GM12872 (cell line): ENCODE measurements around the gene GBX1.

Experiments
- TF ChIP-seq, protein P1 (sequence below): IDR thresholded peaks from 3 replicates; pipeline ENCODE4 v1.5.1; 2011; ENCODE audit warnings: low read depth, mild to moderate bottlenecking, low read length, moderate library complexity; ENCODE audit not compliant: insufficient read depth

GBX1 gene

DNA sequence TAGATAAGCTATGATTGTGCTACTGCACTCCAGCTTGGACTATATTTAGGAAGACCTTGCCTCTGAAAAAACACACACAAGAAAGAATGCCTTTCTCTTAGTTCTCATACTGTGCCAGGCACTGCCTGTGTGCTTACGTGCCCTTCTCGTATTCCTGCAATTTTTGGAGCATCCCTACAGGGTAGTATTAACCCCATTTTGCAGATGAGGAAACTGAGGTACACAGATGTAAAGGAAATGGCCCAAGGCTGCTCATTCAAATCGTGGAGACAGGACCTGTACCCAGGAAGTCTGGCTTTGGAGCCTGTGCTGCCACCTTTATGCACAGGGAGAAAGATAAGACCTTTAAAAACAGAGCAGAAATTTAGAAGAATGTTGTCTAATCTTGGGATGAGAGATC lies 64.5 kb downstream of the GBX1 start:
- TF ChIP-seq, protein P1, sequence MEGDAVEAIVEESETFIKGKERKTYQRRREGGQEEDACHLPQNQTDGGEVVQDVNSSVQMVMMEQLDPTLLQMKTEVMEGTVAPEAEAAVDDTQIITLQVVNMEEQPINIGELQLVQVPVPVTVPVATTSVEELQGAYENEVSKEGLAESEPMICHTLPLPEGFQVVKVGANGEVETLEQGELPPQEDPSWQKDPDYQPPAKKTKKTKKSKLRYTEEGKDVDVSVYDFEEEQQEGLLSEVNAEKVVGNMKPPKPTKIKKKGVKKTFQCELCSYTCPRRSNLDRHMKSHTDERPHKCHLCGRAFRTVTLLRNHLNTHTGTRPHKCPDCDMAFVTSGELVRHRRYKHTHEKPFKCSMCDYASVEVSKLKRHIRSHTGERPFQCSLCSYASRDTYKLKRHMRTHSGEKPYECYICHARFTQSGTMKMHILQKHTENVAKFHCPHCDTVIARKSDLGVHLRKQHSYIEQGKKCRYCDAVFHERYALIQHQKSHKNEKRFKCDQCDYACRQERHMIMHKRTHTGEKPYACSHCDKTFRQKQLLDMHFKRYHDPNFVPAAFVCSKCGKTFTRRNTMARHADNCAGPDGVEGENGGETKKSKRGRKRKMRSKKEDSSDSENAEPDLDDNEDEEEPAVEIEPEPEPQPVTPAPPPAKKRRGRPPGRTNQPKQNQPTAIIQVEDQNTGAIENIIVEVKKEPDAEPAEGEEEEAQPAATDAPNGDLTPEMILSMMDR: no peak

DNA sequence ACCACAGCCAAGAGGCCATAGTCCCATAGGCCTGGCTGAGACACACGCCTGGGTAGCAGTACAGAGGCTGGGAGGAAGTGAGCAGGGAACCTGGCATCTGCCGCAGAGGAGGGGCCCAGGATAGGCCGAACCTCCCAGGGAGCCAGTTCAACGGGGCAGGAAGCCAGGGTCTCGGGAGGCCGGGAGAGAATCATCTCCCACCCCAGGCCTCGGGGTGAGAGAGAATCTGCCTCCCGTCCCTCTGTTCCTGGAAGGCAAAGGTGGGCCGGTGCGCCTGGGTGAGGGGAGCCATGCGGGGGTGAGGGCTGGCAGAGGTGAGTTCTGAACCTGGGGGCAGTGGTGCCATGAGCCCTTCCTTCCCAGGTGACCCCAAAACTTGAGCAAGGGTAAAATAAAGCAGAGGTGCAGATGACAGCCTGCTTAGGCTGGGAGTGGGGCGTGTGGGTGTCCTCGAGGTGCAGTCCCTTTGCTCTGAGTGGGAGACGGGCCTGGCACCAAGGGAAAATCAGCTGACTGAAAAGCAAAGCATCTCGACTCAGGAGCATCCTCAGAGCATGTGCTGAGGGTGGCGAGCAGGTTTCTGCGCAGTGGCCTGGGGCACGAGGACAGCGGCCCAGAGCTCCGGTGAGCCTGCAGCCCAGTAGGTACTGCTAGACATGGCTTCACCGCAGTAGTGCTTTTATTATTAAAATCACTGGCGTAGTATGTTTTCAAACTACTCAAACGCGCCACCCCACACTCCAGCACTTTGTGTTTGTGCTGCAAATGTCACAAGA lies 65.7 kb downstream of the GBX1 start:
- TF ChIP-seq, protein P1: no peak

DNA sequence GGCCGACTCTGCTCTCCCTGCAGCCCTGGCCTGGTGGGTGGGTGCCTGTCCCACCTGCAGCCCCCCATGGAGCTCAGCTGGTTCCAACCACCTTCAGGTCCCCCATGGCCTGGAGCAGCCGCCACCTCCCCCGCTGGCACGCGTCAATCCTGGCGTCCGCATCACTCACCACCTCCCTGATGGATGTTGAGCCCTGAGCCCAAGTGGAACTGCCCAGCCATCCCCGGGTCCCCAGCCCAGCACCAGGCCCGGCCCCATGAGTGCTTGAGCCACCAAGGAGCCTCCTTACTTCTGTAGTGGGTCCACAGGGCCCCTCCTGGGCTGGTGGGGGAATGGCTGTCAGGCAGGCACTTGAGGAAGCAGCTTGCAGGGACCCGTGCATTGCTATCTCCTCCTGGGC lies 66.6 kb downstream of the GBX1 start:
- TF ChIP-seq, protein P1: no peak

DNA sequence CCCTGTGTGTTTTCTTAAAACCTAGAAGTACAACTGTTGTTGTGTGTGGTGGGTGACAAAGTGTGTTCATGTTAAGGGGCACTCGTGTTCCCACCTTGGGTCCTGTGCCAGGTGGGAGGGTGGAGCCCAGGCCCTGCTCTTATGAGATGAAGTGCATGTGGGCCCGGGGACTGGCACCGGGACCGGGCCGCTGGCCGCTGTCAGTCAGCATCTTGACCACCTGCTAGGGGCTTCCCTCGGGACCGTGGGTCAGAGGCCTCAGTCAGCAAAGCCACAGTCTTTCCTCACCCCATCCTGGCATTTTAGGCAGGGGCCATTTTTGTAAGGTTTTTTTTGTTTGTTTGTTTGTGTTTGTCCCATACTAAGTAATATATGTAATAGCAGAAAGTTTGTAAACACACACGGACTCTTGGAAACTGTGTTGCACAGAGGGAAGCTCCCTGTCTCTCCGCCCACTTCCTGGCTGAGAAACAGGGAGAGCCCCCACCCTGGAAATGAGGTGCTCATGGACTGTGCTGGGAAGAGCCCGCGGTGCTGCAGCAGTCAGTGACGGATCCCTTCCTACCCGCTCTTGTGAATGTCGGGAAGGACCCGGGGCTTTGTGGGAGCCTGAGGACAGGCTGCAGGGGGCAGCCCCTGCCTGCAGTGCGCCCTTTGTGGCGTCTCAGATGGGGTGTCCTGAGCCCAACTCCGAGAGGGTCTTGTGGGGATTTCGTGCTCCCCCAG lies 67.8 kb downstream of the GBX1 start:
- TF ChIP-seq, protein P1: no peak
